AG20443 (cell line): ENCODE data around the gene TMEM163.

Experiments
- DNase-seq: peaks from one replicate; pipeline ENCODE4 v3.0.0; 2012; ENCODE audit warnings: low spot score, mixed read lengths

TMEM163 gene

DNA sequence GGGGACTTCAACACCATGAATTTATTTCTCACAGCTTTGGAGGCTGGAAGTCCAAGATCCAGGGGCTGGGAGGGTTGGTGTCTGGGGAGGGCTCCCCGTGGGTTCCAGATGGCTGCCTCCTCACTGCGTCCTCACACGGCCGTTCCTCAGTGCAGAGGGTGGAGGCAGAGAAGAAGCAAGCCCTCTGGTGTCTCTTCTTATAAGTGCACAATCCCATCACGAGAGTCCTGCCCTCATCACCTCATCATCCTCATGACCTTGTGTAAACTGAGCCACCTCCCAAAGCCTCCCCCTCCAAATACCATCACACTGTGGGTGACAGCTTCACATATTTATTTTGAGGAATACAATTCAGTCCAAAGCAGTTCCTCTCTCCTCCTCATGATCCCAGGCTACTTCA lies 26.3 kb downstream of the TMEM163 start:
- no peak for DNase-seq

DNA sequence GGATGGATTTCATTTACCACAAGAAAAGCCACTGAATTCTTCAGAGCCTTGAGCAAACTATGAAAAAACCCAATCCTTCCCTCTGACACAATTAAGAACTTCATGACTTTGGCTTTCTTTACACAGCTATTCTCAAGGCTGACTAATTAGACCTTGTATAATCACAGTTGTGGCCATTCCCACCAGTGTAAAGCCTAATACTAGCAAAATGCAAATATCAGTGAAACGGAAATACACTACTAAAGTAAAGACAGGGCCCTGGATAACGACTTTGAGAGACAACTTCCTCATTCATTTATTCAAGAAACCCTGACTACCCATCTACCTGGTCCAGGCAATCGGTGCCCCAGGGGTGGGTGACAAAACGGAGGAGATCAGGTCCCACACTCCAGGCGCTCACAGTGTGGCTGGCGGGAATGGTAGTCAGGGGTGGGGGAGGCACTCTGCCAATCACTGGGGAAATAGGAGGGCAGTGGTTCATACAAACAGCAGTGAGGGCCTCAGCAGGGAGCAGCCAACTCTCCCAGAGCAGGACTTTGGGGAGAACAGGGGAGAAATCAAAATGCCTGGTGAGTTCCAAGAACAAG lies 28.1 kb downstream of the TMEM163 start:
- DNase-seq = no peak

DNA sequence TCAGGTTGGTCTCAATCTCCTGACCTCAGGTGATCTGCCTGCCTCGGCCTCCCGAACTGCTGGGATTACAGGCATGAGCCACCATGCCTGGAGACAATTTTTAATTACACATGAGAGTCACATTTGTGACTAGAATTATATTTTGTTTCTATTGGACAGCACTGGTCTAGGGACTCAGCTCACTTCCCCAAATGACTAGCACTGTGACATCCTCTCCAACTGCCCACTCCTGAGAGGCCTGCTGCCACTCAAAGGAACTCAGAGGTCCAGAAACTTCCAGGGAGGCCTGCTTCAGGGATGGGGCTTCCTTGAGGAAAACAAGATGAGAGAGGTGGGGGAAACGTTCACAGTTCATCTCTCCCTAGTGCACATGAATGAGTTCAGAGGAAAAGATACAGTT lies 29.5 kb downstream of the TMEM163 start:
- no peak for DNase-seq

DNA sequence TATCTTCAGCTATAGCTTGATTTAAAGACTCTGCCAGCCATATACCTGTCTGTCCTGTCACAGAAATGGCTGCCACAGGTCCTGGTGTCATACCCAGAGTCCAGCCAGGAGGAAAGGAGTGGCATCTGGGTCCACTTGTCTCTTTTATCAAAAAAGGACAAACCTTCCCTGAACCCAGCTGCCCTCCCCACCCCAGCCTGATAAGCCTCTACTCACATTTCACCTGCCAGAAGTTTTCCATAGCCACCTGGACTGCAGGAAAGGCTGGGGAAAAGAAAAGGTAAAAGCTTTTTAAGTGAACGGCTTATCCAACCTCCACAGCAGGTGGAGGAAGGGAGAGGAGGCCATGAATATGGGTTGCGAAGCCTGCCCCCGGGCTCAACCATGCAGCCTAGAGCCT lies 32.8 kb downstream of the TMEM163 start:
- no peak for DNase-seq

DNA sequence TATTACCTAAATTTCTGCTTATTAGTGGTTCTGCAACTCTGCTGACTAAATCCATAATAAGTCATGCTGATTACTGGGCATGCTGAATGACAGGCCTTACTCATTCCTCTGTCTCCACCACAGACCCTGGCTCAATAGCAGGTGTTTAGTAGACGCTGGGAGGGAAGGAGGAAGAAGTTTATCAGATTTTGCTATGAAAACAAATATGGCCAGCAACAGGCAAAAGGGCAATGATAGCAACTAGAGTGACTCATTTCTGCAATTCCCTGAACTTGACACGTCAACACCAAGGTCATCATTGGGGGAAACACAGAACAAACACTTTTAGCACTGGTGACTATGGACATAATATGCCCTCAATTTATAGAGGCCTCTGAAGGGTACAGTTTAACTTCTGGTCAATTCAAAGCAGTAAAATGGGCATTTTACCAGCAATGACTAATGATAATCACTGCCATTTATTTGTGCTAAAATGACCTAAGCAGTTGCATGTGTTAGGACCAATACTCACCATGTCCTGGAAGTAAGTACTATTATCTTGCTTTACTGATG lies 35.2 kb downstream of the TMEM163 start:
- no peak for DNase-seq

DNA sequence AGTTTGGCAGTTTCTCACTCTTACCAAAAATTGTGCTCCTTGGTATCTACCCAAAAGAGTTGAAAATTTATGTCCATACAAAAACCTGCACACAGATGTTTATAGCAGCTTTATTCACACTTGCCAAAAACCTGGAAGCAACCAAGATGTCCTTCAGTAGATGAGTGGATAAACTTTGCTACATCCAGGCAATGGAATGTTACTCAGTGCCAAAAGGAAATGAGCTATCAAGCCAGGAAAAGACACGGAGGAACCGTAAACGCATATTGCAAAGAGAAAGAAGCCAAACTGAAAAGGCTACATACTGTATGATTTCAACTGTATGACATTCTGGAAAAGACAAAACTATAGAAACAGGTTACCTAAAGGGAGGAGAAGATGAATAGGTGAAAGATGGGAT lies 36.1 kb downstream of the TMEM163 start:
- no peak for DNase-seq

DNA sequence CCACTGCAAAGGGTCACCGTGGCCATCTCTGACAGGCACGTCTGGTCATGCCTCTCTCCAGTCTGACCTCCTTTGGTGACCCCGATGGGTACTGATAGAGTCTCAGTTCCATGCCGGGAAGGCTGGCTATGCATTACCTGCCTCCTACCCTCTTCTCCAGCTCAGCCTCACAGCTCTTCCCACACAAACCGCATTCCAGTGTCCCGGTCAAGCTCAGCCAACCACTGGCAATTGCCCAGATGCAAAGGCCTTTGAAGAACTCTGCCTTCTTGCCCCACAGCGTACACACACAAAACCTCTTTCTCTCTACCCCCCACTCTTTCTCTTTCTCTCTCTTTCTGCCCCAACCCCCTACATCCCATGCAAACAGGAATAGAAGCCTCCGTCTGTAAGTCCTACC lies 37.6 kb downstream of the TMEM163 start:
- no peak for DNase-seq

DNA sequence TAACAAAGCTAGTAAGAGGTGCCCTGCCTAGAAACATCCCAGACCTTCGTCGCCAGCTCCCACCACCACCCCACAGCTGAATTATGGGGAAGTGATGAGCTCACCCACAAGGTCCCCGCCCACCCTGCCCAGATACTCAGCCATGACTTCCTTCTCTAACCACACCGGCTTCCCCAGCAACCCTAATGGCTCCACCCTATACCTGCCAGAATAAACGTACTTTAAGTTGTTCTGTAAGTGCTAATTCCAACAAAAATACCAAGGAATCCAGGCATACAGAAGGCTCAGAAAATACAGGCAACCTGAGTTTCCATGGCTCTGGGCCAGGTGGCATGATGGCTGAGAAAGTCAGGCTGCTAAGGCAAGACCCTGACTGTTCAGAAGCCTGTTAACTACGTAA lies 39.1 kb downstream of the TMEM163 start:
- DNase-seq = no peak

DNA sequence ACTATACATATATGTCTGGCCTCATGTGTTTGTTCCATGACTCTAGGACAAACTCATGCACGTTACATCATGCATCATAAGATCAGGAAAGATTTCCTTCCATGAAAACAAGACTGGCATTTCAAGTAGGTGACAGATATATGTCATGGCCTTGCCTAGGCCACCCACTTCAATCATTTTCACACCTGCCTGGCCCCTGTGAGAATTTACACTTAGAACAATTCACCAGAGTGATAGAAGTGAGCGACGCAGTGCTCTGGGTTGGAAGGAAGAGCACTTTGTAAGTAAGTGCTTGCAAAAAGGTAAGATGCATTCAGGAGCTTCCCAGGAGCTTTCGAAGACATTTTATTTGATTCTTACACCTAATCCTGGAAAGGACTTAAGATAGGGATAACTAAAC lies 39.5 kb downstream of the TMEM163 start:
- DNase-seq = no peak

DNA sequence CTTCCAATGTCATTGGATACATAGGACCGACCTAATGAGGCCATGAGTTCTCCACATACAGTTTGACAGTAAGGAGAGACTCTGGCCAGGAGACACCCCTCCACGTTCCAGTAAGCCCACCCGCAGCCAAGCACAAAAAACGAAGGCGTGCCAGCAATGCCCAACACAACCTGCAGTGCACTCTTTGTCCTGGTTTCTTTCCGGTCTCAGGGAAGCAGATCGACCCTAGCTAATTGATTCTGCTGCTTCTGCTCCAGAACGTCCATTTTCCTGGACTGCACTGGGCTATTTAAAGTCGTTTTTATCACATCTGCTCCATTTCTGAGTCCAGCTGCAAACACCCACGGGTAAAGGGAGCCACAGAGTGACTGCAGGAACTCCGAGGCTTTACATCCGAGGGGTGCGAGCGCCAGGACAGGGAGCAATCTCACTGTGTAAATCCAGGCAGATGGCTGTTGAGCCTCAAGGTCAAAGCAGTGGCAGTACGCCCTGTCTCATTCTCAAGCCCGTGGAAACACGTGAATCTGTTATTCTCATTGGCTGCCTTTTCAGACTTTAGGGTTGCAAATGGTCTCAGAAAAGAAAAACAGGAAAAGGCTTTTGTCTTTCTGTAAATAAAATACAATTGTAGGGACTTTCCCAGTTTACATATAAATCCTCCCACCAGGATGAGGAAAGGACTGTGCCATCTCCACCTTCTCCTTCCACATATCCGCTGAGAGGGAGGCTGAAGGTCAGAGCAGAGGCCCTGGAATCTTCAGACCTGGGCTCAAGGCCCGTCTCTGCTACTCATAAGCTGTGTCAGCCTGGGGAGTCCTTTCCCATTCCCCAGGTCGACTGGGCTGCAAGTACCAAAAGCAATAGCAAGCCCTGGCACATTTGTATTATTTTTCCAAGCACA lies 40.7 kb downstream of the TMEM163 start:
- no peak for DNase-seq

DNA sequence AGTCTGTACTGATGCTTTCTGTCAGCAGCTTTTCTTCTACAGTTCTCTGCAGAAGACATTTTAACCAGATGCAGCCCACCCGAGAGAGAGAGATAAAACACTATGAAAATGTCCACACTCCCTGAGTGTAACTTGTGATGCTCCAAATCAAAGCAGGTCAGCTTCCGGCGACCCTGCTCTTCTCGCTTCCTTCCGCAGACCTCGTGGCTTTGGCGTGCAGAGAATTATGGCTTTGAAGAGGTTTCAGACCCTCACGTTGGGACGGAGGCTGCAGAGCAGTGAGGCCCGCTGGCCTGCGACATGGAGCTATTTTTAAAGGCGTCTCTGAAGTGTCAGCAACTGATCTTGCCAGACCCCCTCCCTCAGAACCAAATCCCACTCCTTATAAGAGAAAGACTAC lies 41.8 kb downstream of the TMEM163 start:
- DNase-seq = no peak

DNA sequence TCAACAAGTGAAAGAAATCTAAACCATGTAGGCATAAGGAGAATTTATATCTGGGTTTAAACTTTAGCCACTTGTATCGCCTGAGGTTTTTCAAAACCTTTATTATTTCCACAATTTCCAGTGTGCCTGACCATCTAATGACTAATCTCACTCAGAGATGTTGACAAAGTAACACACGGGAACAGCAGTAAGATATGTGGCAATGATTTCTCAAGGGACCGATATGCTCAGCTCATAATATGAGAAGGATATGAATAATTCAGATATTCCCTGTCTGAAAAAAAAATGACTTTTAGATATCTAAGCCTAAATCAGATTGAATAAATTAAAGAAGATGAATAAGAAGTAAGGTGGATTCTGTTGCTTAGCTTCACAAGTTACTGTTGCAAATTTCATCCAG lies 43.5 kb downstream of the TMEM163 start:
- no peak for DNase-seq

DNA sequence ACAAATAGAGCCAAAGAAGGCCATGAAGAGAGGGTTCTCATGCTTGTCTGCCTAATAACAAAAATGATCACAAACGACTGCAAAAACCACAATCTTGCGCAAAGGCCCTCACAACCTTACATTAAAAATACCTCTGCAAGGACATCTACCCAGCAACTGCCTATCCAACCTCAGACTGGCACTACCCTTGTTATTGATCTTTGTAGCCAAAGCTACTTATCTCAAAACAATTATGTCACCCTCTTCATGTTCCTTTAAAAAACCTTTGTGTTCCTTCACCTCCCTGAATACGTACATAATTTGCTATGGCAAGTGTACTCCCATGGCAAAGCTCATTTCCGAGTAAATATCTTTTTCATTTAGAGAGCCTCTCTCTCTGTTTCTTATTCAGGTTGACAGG lies 44.1 kb downstream of the TMEM163 start:
- no peak for DNase-seq

DNA sequence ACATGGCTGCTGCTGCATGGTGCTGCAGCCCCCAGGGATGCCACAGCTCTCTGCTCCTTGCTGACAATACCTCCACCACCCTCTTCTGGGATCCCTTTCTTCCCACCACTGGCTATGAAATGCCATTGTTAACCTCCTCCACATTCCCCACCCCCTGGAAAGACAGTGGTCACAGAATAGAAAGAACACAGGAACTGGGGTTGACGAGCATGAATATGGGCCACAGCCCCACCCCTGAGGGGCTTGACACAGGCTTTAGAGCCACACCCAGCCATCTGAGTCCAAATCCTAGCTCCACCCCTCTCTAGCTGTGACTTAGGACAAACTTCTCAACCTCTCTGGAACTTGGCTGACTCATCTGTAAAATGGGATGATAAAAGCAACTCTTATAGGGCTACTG lies 47.3 kb downstream of the TMEM163 start:
- no peak for DNase-seq

DNA sequence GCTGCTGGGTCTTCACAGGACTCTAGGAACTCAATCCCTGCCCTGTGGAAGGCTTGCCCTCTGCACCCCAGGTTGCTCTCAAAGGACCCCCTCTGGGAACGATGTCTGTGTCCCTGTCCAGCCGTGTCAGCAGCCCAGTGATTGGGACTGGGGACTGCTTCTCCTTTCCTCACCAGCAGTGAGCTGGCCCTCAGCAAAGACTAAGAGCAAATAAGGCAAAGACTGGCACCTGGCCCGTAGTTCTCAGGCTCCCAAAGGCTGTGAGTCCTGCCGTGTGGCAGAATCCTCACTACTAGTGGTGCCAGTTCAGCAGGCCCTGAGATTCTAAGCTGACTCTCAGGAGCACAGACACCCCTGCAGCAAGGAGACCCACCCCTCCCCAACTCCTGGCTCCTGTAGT lies 47.8 kb downstream of the TMEM163 start:
- DNase-seq = no peak

DNA sequence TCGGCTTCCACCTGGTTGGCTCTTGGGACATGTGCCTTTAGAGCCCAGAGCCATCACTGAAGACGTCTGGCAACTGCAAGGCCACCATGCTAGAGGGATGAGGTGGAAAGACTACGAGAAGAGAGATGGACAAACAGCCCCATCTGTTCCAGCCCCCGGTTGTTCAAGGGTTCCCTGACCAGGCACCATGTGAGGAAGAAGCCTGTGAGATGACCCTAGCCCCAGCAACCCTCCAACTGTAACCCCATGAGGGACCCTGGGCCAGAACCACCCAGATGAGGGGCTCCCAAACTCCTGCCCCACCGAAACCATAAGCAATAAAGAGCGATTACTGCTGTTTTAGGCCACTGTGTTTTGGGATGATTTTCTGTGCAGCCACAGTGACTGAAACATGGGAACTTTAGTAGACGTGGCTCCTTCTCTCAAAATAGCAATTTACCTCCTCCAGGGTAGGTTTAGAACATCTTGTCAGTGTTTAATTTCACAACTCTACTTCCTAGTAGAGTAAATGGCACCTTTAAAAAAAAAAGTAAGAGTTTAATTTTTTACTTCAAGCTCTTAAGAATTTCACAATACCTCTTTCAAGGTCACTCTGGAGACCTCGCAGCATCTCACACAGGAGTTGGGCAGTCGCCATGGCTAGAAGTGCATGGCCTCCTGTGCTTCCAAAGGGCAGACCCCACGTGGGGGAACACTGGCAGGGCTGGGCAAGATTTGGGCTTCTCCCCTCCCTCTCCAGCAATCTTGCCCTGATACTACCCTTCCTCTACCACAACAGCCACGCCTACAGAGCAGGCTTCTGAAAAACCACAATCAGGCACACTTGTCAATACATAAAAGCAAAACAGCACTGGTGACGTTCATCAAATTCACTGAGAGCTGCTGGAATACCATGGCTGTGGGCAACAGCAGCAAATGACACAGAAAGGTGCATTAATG lies 48.8 kb downstream of the TMEM163 start:
- DNase-seq = no peak

DNA sequence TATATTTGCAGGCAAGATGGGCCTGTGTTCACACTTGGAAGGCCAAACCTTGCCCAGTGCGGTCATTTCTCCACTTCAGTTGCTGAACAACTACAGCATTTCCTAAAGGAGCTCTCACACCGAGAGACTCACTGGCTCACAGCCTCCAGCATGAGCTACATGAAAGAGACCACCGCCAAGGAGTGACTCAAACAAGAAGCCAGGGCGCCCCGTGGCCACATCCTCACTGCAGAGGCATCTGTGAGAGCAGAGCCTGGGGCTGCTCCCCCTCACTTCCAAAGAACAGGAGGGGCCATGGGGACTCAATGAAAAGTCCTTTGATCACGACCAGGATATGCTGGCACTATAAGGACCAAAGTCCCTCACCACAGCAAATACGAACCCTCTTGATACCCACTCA lies 50.0 kb downstream of the TMEM163 start:
- no peak for DNase-seq

DNA sequence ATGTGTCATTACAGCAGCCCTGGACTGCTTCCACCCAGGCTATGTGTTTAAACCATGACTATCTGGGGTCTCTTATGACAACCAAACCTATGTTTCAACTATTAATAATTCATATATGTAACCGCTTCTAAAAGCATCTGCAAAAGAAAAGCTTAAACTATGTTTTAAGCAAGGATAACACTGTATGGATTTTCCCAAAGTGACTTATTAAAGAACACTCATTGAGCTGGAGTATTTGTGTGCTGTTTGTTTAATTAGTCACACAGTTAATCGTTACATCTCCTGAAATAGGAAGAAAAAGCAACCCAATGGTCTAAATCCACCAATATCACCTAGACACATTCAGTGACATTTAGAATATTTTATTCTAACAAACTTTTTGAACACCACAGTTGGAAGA lies 51.3 kb downstream of the TMEM163 start:
- DNase-seq = no peak

DNA sequence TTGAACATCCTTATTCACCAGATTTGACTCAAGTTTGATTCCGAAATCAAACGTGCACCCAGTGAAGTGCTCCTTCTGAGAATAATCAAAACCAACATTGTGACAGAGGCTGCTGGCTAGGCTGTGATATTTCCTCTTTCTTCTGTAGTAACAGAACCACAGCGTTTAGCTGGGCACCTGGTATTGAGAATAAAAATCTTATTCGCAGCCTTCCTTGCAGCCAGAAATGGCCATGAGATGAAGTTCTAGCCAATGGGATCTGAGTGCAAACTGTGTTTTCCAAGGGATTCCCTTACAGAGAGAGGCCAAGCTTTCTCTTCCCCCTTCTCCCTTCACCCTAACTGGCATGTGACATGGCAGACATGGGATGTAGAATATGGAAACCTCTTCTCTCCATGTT lies 51.7 kb downstream of the TMEM163 start:
- DNase-seq = no peak

DNA sequence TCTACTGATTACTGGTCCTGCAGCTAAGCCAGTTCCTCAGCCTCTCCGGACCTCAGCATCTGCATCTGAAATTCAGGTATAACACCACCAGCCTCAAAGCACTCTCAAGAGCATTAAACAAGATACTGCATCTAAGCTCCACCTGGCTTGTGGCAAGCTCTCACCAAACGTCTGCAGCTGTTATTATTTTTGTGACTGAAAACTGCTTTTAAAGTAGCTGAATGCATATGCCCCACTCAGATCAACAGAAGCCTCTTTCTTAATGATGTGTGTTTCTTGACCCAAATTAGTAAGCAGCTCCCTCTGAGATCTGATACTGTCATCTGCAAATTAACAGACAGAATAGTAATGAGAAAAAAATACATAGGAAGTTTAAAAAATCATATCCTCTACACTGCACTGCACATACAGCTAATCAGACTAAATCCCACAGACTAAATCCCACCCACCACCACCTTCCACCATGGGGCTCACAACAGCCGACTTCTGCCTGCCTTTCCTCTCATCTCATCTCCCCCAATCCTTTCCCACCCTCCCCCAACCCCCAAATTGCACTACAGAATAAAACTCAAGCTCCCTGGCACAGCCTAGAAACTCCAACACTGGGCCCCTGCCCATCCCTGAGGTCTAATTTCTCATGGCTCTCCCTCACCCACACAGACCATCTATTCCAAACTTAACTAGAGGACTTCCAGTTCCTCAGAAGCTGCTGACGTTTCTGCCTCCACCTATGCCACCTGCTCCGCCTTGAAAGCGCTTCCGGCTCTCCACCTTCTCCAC lies 52.9 kb downstream of the TMEM163 start:
- DNase-seq = no peak
